Activated CD8-positive, alpha-beta memory T cell treated with anti-CD3 and anti-CD28 coated beads for 4 hours (primary cell): ENCODE data around the gene GABRB1.

Experiments used
- DNase-seq, 2 donors: peaks; one replicate each; pipeline ENCODE4 v3.0.0-alpha.2; 2020; ENCODE audit warnings: low read depth in 2 of 2

Gene GABRB1

GRCh38 chr4:47468706-47469365, 437.5 kb downstream of the GABRB1 start:
- no peak for DNase-seq

- DNase-seq = no peak
Observed at GRCh38 chr4:47469951-47470350, 438.6 kb downstream of the GABRB1 start.

GRCh38 chr4:47471064-47471463, 439.7 kb downstream of the GABRB1 start:
- no peak for DNase-seq

- no peak for DNase-seq
Observed at GRCh38 chr4:47471591-47471990, 440.2 kb downstream of the GABRB1 start.

GRCh38 chr4:47473141-47473750, 441.9 kb downstream of the GABRB1 start:
- DNase-seq = no peak

GRCh38 chr4:47474799-47475198, 443.4 kb downstream of the GABRB1 start:
- no peak for DNase-seq

- DNase-seq = no peak
Observed at GRCh38 chr4:47475411-47475810, 444.0 kb downstream of the GABRB1 start.
